GM12865 (cell line): ENCODE measurements around the gene COL4A3.

Experiments
- DNase-seq: peaks from one replicate; pipeline ENCODE4 v3.0.0; 2010; ENCODE audit warnings: low read depth
- H3K4me3 ChIP-seq: 2 replicates; pipeline ENCODE4 v1.5.1; 2011; ENCODE audit warnings: mild to moderate bottlenecking, low read depth, low read length, control low read depth
- TF ChIP-seq, protein P1 (sequence below): IDR thresholded peaks from 2 replicates; pipeline ENCODE4 v1.5.1; 2011; ENCODE audit warnings: low read length, control low read depth, low read depth, inconsistent platforms; ENCODE audit not compliant: insufficient read depth; ENCODE audit errors: missing control alignments

COL4A3 gene

DNA sequence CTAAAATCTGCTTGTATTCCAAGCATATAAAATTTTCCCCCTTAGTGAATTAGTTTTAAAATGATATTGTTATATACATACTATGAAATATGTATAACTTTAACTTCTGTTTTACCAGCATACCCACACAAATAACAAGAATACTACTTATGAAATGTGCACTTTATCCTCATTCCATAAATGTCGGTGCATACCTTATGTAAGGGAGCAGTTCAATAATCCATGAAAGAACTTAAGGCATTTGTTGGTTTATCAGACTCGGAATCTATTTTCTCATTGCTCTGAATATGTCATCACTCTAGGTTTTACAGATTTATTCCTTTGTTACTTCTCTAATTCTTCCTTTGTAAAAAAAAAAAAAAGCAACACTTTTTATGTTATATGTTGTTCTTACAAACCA lies 148.2 kb downstream of the COL4A3 start:
- DNase-seq, result no peak
- TF ChIP-seq, protein P1, sequence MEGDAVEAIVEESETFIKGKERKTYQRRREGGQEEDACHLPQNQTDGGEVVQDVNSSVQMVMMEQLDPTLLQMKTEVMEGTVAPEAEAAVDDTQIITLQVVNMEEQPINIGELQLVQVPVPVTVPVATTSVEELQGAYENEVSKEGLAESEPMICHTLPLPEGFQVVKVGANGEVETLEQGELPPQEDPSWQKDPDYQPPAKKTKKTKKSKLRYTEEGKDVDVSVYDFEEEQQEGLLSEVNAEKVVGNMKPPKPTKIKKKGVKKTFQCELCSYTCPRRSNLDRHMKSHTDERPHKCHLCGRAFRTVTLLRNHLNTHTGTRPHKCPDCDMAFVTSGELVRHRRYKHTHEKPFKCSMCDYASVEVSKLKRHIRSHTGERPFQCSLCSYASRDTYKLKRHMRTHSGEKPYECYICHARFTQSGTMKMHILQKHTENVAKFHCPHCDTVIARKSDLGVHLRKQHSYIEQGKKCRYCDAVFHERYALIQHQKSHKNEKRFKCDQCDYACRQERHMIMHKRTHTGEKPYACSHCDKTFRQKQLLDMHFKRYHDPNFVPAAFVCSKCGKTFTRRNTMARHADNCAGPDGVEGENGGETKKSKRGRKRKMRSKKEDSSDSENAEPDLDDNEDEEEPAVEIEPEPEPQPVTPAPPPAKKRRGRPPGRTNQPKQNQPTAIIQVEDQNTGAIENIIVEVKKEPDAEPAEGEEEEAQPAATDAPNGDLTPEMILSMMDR, result no peak
- H3K4me3 ChIP-seq, result no peak overlapping the region

- H3K4me3 ChIP-seq, result no peak overlapping the region
- TF ChIP-seq, protein P1, result no peak
- no peak for DNase-seq
Measured at GRCh38 chr2:227313310-227313709, 148.9 kb downstream of the COL4A3 start.

- no peak for DNase-seq
Measured at GRCh38 chr2:227317834-227318233, 153.4 kb downstream of the COL4A3 start.

DNA sequence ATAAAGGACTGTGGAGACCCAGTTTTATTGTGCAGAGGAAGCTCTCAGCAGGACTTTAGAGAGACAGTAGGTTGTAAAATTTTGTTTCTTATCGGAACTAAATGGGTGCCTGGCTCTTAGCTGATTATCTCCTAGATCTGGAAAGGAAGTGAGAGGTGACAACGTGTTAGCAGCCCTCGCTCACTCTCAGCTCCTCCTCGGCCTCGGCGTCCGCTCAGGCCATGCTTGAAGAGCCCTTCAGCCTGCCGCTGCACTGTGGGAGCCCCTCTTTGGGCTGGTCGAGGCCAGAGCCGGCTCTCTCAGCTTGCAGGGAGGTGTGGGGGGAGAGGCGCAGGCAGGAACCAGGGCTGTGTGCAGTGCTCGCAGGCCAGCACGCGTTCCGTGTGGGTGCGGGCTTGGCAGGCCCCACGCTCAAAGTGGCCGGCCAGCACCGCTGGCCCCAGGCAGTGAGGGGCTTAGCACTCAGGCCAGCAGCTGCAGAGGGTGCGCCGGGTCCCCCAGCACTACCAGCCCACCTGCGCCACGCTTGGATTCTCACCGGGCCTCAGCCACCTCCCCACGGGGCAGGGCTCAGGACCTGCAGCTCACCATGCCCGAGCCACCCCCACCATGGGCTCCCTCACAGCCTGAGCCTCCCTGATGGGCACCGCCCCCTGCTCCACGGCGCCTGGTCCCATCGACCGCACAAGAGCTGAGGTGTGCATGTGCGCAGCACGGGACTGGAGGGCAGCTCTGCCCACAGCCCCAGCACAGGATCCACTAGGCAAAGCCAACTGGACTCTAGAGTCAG lies 156.1 kb downstream of the COL4A3 start:
- TF ChIP-seq, protein P1, result no peak
- DNase-seq, result no peak
- no peak overlapping the region for H3K4me3 ChIP-seq

More at GRCh38 chr2:227317834-227318233, 153.4 kb downstream of the COL4A3 start:
- TF ChIP-seq, protein P1, result no peak
- no peak overlapping the region for H3K4me3 ChIP-seq

DNA sequence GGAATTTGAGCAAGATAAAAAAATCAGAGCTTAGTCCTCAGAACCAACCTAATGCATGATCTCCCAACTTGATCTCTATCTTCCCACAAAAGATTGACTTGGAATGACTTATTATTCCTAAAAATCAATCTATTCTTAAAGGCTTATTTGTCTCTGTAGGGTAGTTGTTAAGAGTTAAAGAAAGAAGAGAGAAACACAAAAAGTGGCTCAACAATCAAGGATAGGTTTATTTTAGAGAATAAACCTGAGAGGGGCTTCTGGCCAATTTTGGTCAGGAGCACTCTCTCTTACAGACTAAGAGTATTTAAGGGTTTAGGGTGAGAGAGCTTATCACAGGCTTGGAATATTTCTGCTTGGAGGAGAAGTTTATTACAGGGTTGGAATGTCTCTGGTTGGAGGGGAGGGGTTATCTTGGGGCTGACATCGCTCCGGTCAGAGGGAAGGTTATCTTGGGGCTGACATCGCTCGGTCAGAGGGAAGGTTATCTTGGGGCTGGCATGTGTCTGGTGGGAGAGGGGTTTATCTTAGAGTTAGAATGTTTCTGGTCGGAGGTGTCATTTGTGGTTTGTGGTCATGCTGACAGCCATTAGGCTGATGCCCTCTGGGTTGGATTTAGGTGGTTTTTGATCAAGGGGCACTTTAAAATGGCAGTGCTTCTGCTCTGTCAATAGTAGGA lies 158.2 kb downstream of the COL4A3 start:
- no peak overlapping the region for H3K4me3 ChIP-seq
- TF ChIP-seq, protein P1, result no peak
- DNase-seq, result no peak

DNA sequence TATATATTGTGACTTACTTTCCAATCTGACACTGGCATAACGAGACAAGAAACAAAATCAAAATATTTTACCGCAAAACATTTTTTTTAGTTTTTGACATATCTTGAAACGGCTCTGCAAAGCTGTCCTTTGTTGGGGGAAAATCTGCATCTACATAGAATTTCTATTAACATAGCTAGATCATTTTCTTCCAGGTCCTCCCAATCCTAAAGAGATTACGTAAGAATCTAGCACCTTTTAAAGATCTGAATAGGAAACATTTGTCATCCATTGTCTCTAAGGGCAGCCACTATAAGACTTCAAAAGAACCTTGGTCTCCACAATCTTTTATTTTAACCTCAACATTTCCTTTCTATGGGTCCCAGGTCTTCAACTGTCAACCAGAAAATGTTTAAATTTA lies 159.4 kb downstream of the COL4A3 start:
- no peak for DNase-seq
- no peak overlapping the region for H3K4me3 ChIP-seq
- TF ChIP-seq, protein P1, result no peak
